HCT116 (cell line): ENCODE measurements around the gene THRB. TPM values are rescaled to one million over a fixed set of nuclear protein-coding genes. Genes with fewer than 3 reads are reported as not detected.

Experiments
- ATAC-seq: fragments of 200-7000 bp; cut with Tn5 transposase; 2 replicates; pipeline ENCODE4 v1.9.1; 2020; ENCODE audit warnings: mild to moderate bottlenecking, moderate library complexity
- BruUV-seq: library from RNA; stranded (reverse); fragments of 400-500 nt; replicated peaks from 2 replicates; lab custom pipeline; 2021; lab: Mats Ljungman, UMichigan
- CTCF ChIA-PET: fragments of 300-600 bp; sonication (Branson Sonifier 250); formaldehyde crosslinking; loops from one replicate; lab custom pipeline; 2021; ENCODE audit warnings: antibody characterized with exemption; lab: Charles Lee
- POLR2A ChIA-PET: fragments of 300-600, 350-600 bp; sonication (Branson Sonifier 250); formaldehyde crosslinking; loops from one replicate; lab custom pipeline; 2021; ENCODE audit warnings: antibody characterized with exemption; lab: Charles Lee
- RAD21 ChIA-PET, 2 experiments: fragments of 300-600 bp; sonication (Branson Sonifier 250); formaldehyde crosslinking; loops; one replicate each; lab custom pipeline; 2023; ENCODE audit warnings: low total read pairs in 2 of 2; ENCODE audit not compliant: uncharacterized antibody in 2 of 2, unreplicated experiment in 2 of 2, low non-redundant PET in 1 of 2; lab: Charles Lee
- DNase-seq: peaks from one replicate; pipeline ENCODE4 v3.0.0-alpha.2; 2010; ENCODE audit warnings: low read depth, low spot score
- H2AFZ ChIP-seq: fragments of 200-600 bp; shearing (Covaris generic), sonication (generic); 2 replicates; pipeline ENCODE4 v1.6.1; 2017; ENCODE audit warnings: low read depth, mixed run types, mixed read lengths, antibody characterized with exemption, low read length; ENCODE audit not compliant: poor library complexity, severe bottlenecking
- H3K27ac ChIP-seq: 2 replicates; pipeline ENCODE4 v1.5.1; 2012; ENCODE audit warnings: low read depth, low read length
- H3K27me3 ChIP-seq: fragments of 200-600 bp; sonication (generic); 2 replicates; pipeline ENCODE4 v1.6.1; 2016; ENCODE audit warnings: mixed run types, low read length, mixed read lengths; ENCODE audit not compliant: insufficient read depth
- H3K36me3 ChIP-seq, 2 experiments: fragments of 200-500 bp in 1 of 2; fragments of 200-600 bp in 1 of 2; sonication (Bioruptor generic) in 1 of 2; sonication (generic) in 1 of 2; 2 replicates each; pipeline versions ENCODE4 v1.5.1 to v1.6.1; 2014 to 2016; ENCODE audit warnings: low read length in 2 of 2, inconsistent platforms in 1 of 2, mixed read lengths in 1 of 2, mixed run types in 1 of 2; ENCODE audit not compliant: insufficient read depth in 2 of 2, control insufficient read depth in 1 of 2
- H3K4me1 ChIP-seq, 2 experiments: fragments of 200-600 bp in 1 of 2; sonication (generic) in 1 of 2; 2 replicates each; pipeline versions ENCODE4 v1.5.1 to v1.6.1; 2012 to 2017; ENCODE audit warnings: low read length in 2 of 2, inconsistent platforms in 1 of 2, mild to moderate bottlenecking in 1 of 2, mixed read lengths in 1 of 2, mixed run types in 1 of 2, moderate library complexity in 1 of 2; ENCODE audit not compliant: insufficient read depth in 2 of 2, control insufficient read depth in 1 of 2
- H3K4me2 ChIP-seq: fragments of 200-600 bp; sonication (generic); 2 replicates; pipeline ENCODE4 v1.6.1; 2017; ENCODE audit warnings: mixed run types, low read length, mixed read lengths
- H3K4me3 ChIP-seq, 2 experiments: fragments of 200-600 bp in 1 of 2; sonication (generic) in 1 of 2; replicated peaks in 1 of 2; 2 replicates each; pipeline ENCODE4 v1.5.1; 2011 to 2016; ENCODE audit warnings: low read length in 2 of 2, control low read depth in 1 of 2, low read depth in 1 of 2, mild to moderate bottlenecking in 1 of 2, mixed read lengths in 1 of 2, mixed run types in 1 of 2
- H3K79me2 ChIP-seq: fragments of 200-600 bp; sonication (generic); 2 replicates; pipeline ENCODE4 v1.6.1; 2017; ENCODE audit warnings: mild to moderate bottlenecking, mixed run types, low read length, moderate library complexity, mixed read lengths; ENCODE audit not compliant: insufficient read depth
- H3K9ac ChIP-seq: fragments of 200-600 bp; sonication (generic); 2 replicates; pipeline ENCODE4 v1.6.1; 2016; ENCODE audit warnings: low read length, mixed read lengths
- H3K9me2 ChIP-seq: fragments of 200-600 bp; sonication (generic), shearing (Covaris generic); 2 replicates; pipeline ENCODE4 v1.6.1; 2017; ENCODE audit warnings: mixed run types, mild to moderate bottlenecking, moderate library complexity; ENCODE audit not compliant: insufficient read depth
- H3K9me3 ChIP-seq, 2 experiments: fragments of 200-500 bp in 1 of 2; fragments of 200-600 bp in 1 of 2; sonication (Bioruptor generic) in 1 of 2; sonication (generic) in 1 of 2; 2 replicates each; pipeline ENCODE4 v1.6.1; 2014 to 2017; ENCODE audit warnings: low read length in 2 of 2, mixed read lengths in 2 of 2, inconsistent platforms in 1 of 2, low read depth in 1 of 2, mild to moderate bottlenecking in 1 of 2, mixed run types in 1 of 2, moderate library complexity in 1 of 2; ENCODE audit not compliant: control insufficient read depth in 1 of 2, insufficient read depth in 1 of 2
- H4K20me1 ChIP-seq: fragments of 200-600 bp; sonication (generic), shearing (Covaris generic); 2 replicates; pipeline ENCODE4 v1.6.1; 2017; ENCODE audit warnings: mixed run types, mild to moderate bottlenecking, moderate library complexity; ENCODE audit not compliant: insufficient read depth
- ATF3 ChIP-seq: IDR thresholded peaks from 2 replicates; pipeline ENCODE4 v1.6.1; 2012
- CEBPB ChIP-seq: IDR thresholded peaks from 2 replicates; pipeline ENCODE4 v1.6.1; 2012; ENCODE audit warnings: low read depth
- ELF1 ChIP-seq: IDR thresholded peaks from 2 replicates; pipeline ENCODE4 v1.6.1; 2012; ENCODE audit warnings: low read depth, borderline replicate concordance
- EZH2phosphoT487 ChIP-seq: fragments of 200-600 bp; IDR thresholded peaks from 2 replicates; pipeline ENCODE4 v1.6.1; 2018; ENCODE audit warnings: antibody characterized with exemption, borderline replicate concordance
- FOSL1 ChIP-seq: IDR thresholded peaks from 2 replicates; pipeline ENCODE4 v1.6.1; 2012; ENCODE audit warnings: low read depth
- JUND ChIP-seq: IDR thresholded peaks from 2 replicates; pipeline ENCODE4 v1.6.1; 2012
- POLR2A ChIP-seq: IDR thresholded peaks from 2 replicates; pipeline ENCODE4 v1.7.0; 2011; ENCODE audit warnings: borderline replicate concordance; ENCODE audit not compliant: insufficient read depth, insufficient read length; ENCODE audit errors: extremely low read depth
- POLR2AphosphoS5 ChIP-seq: IDR thresholded peaks from 2 replicates; pipeline ENCODE4 v1.6.1; 2011; ENCODE audit warnings: mild to moderate bottlenecking, low read depth, low read length, moderate library complexity
- RAD21 ChIP-seq: IDR thresholded peaks from 2 replicates; pipeline ENCODE4 v1.6.1; 2012; ENCODE audit warnings: low read depth, mild to moderate bottlenecking
- SIN3A ChIP-seq: IDR thresholded peaks from 2 replicates; pipeline ENCODE4 v1.6.1; 2012; ENCODE audit warnings: low read depth
- SP1 ChIP-seq: IDR thresholded peaks from 2 replicates; pipeline ENCODE4 v1.6.1; 2012; ENCODE audit warnings: low read depth
- SRF ChIP-seq: IDR thresholded peaks from 2 replicates; pipeline ENCODE4 v1.6.1; 2012; ENCODE audit warnings: low read depth
- ZBTB33 ChIP-seq: IDR thresholded peaks from 2 replicates; pipeline ENCODE4 v1.6.1; 2011; ENCODE audit warnings: mild to moderate bottlenecking, low read length, moderate library complexity; ENCODE audit not compliant: insufficient replicate concordance; ENCODE audit errors: extremely low read depth
- intact Hi-C: fragments of 100-400 bp; cut with micrococcal nuclease; formaldehyde crosslinking; loops from 2 replicates; pipeline ENCODE4 v1.10.0; 2022
- total RNA-seq: library from RNA; stranded (reverse); gene quantifications from one replicate; pipeline ENCODE4 v1.2.1, GENCODE V29; 2021; ENCODE audit not compliant: unreplicated experiment
- TF ChIP-seq, protein P1 (sequence below), 3 experiments: fragments of 200-600 bp in 1 of 3; sonication (generic) in 1 of 3; IDR thresholded peaks in 2 of 3; conservative IDR thresholded peaks in 1 of 3; 2 replicates each; pipeline ENCODE4 v1.5.1; 2012 to 2017; ENCODE audit warnings: low read depth in 2 of 3, low read length in 2 of 3, antibody characterized with exemption in 1 of 3, borderline replicate concordance in 1 of 3, control low read depth in 1 of 3, mild to moderate bottlenecking in 1 of 3, mixed read lengths in 1 of 3, mixed run types in 1 of 3, moderate library complexity in 1 of 3; ENCODE audit not compliant: insufficient read depth in 1 of 3
- TF ChIP-seq, protein P2 (sequence below): IDR thresholded peaks from 2 replicates; pipeline ENCODE4 v1.6.1; 2012

The THRB gene
- total RNA-seq, 1 experiment from 2014 or later: 2.5 TPM

GRCh38 chr3:24196526-24196925 lies 298.1 kb downstream of the THRB start (continued):
- TF ChIP-seq, protein P1, sequence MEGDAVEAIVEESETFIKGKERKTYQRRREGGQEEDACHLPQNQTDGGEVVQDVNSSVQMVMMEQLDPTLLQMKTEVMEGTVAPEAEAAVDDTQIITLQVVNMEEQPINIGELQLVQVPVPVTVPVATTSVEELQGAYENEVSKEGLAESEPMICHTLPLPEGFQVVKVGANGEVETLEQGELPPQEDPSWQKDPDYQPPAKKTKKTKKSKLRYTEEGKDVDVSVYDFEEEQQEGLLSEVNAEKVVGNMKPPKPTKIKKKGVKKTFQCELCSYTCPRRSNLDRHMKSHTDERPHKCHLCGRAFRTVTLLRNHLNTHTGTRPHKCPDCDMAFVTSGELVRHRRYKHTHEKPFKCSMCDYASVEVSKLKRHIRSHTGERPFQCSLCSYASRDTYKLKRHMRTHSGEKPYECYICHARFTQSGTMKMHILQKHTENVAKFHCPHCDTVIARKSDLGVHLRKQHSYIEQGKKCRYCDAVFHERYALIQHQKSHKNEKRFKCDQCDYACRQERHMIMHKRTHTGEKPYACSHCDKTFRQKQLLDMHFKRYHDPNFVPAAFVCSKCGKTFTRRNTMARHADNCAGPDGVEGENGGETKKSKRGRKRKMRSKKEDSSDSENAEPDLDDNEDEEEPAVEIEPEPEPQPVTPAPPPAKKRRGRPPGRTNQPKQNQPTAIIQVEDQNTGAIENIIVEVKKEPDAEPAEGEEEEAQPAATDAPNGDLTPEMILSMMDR (IDR thresholded peaks at IDR 0.05 in 2 of 3, conservative IDR thresholded peaks at IDR 0.05 in 1 of 3; ENCODE audit: borderline replicate concordance in 1 of 3, insufficient read depth in 1 of 3, low read depth in 2 of 3, low read length in 2 of 3): no peak
- no peak for TF ChIP-seq SRF
- no peak for TF ChIP-seq FOSL1
- no peak for TF ChIP-seq RAD21
- no peak for TF ChIP-seq EZH2phosphoT487
- no peak for TF ChIP-seq SP1
- no peak for TF ChIP-seq JUND
- no peak for TF ChIP-seq CEBPB
- no peak for TF ChIP-seq POLR2A
- no peak for TF ChIP-seq POLR2AphosphoS5
- TF ChIP-seq, protein P2, sequence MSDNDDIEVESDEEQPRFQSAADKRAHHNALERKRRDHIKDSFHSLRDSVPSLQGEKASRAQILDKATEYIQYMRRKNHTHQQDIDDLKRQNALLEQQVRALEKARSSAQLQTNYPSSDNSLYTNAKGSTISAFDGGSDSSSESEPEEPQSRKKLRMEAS: no peak

GRCh38 chr3:24195504-24196230 lies 299.0 kb downstream of the THRB start:
- no peaks in the 10 kb centered on the region for H3K79me2 ChIP-seq
- no peak for ATAC-seq
- H2AFZ ChIP-seq: no peak overlapping the region
- no peak overlapping the region for H3K9ac ChIP-seq
- H4K20me1 ChIP-seq: no peaks in the 10 kb centered on the region
- no peak for TF ChIP-seq SIN3A
- TF ChIP-seq ELF1: no peak
- TF ChIP-seq ZBTB33: no peak
- TF ChIP-seq EZH2phosphoT487: no peak
- no peak for TF ChIP-seq FOSL1
- no peak for TF ChIP-seq SP1
- TF ChIP-seq SRF: no peak
- no peak for TF ChIP-seq CEBPB
- TF ChIP-seq ATF3: no peak
- intact Hi-C loops: no loop called here
- POLR2A ChIA-PET: no interaction called here
- no peaks in the 10 kb centered on the region for H3K9me3 ChIP-seq
- no peaks in the 10 kb centered on the region for H3K9me2 ChIP-seq
- H3K4me3 ChIP-seq: no peak overlapping the region
- H3K27ac ChIP-seq: no peak overlapping the region
- no TSS peak for BruUV-seq
- no peaks in the 10 kb centered on the region for H3K36me3 ChIP-seq
- no peaks in the 10 kb centered on the region for H3K27me3 ChIP-seq
- no peak for DNase-seq
- no peak overlapping the region for H3K4me2 ChIP-seq
- CTCF ChIA-PET: interaction anchor here (1.6 kb wide), 1 partner anchor 10 kb away, joined by 8 read pairs; no protein-coding TSS in a partner anchor
- H3K4me1 ChIP-seq: no peaks in the 10 kb centered on the region
- RAD21 ChIA-PET: no interaction called here
